ENCODE data around the gene CRKL. TPM values are rescaled to one million over a fixed set of nuclear protein-coding genes. Genes with fewer than 3 reads are reported as not detected.
"Not testable (repeated sequence)": the region's sequence is repeated elsewhere in the genome, so short reads cannot be mapped to it uniquely, and the experiment has no call there.

Gene CRKL
- total RNA-seq, 1 experiment from 2014 or later = 82.7 TPM

DNA sequence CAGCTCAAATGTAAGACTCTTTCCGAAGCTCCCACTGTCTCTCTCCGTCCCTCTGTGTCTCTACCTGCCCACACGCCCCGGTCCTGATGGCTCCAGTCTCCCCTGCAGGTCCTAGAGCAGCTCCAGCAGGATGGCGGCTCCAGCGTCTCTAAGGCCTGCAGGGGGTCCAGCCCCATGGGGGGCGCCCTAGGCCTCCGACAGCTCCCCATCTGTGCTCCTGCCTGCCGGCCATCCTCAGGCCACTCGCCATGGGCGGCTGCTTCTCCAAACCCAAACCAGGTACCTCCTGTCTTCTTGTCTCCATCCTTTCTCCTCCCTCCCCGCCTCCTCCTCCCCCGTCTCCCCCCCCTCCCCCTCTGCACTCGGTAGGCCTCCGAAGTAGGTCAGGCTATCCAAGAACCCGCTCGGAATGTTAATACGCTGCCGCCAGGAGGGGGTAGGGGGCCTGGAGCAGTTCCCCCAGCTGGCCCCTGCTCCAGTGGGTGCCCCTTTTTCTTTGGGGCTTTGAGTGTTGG lies 50.5 kb downstream of the CRKL start:
- Mint-ChIP-seq H3K27ac (ENCODE audit: unreplicated experiment) (no peak overlapping the region), H3K4me3 (ENCODE audit: unreplicated experiment) (no peak overlapping the region), H3K27me3 (ENCODE audit: insufficient read depth, unreplicated experiment) (no peaks in the 10 kb centered on the region), H3K36me3 (ENCODE audit: insufficient read depth, unreplicated experiment) (no peaks in the 10 kb centered on the region), H3K9me3 (ENCODE audit: unreplicated experiment) (no peaks in the 10 kb centered on the region), H3K4me1 (ENCODE audit: low read depth, unreplicated experiment) (no peaks in the 10 kb centered on the region)
- TF ChIP-seq, protein P1, sequence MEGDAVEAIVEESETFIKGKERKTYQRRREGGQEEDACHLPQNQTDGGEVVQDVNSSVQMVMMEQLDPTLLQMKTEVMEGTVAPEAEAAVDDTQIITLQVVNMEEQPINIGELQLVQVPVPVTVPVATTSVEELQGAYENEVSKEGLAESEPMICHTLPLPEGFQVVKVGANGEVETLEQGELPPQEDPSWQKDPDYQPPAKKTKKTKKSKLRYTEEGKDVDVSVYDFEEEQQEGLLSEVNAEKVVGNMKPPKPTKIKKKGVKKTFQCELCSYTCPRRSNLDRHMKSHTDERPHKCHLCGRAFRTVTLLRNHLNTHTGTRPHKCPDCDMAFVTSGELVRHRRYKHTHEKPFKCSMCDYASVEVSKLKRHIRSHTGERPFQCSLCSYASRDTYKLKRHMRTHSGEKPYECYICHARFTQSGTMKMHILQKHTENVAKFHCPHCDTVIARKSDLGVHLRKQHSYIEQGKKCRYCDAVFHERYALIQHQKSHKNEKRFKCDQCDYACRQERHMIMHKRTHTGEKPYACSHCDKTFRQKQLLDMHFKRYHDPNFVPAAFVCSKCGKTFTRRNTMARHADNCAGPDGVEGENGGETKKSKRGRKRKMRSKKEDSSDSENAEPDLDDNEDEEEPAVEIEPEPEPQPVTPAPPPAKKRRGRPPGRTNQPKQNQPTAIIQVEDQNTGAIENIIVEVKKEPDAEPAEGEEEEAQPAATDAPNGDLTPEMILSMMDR (IDR thresholded peaks at IDR 0.05; ENCODE audit: insufficient read depth in 1 of 2, low read depth in 1 of 2, low read length in 1 of 2, severe bottlenecking in 1 of 2, unreplicated experiment in 1 of 2) = no peak
- CTCF ChIA-PET = interaction anchor here (0.6 to 0.9 kb wide), 2 partner anchors 14 to 50 kb away, joined by 3 read pairs; partner anchors contain the start of genes CRKL and LZTR1
- POLR2A ChIA-PET = no interaction called here
- no peaks in the 10 kb centered on the region for H3K9me3 ChIP-seq
- no peaks in the 10 kb centered on the region for H3K4me1 ChIP-seq
- no peaks in the 10 kb centered on the region for H3K36me3 ChIP-seq (ENCODE audit: control insufficient read depth, insufficient read depth, low read length)
- no peak for DNase-seq
- intact Hi-C loops (cut with micrococcal nuclease; ENCODE audit: unreplicated experiment) = no loop called here
- no peak overlapping the region for H3K4me3 ChIP-seq (ENCODE audit: low read depth, low read length)
- no peaks in the 10 kb centered on the region for H3K27me3 ChIP-seq (replicated peaks; ENCODE audit: control insufficient read depth, insufficient read depth, low read length)
- no TSS peak for BruUV-seq (replicated peaks)

GRCh38 chr22:20968281-20968977 lies 51.2 kb downstream of the CRKL start:
- Mint-ChIP-seq H3K4me1 (ENCODE audit: low read depth, unreplicated experiment) (no peaks in the 10 kb centered on the region), H3K9me3 (ENCODE audit: unreplicated experiment) (no peaks in the 10 kb centered on the region)
- TF ChIP-seq, protein P1 (IDR thresholded peaks at IDR 0.05; ENCODE audit: insufficient read depth in 1 of 2, low read depth in 1 of 2, low read length in 1 of 2, severe bottlenecking in 1 of 2, unreplicated experiment in 1 of 2) = no peak

DNA sequence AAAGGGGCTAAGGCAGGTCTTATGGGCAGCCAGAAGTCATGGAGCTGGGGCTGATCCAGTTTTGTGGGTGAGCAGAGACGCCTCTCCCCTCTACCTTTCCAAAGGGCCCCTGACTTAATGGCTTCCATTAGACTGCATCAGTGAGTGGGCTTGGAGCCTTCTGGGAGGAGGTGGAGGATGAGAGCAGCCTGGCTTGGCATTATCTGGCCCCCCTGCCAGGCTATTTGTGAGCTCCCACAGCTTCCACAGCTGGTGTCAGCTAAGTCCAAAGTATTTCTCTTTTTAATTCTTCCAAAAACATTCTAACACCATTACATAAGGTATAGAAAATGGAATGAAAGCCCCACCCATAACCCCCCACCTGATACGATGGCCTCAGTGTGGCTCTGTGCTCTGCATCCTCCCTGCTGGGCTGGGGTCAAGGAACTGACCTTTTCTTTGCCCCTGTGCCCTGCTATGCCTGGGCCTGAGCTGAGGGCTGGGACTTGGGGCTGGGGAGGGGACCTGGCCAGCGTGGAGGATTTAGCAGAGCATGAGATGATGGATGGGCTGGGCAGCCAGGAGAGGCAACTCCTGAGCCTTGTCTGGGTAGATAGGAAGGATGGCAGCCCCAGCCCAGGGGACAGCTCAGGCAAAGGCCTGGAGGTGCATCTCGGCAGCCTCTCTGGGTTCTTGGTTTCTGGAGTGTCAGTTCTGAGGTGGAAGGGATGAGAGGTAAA lies 53.9 kb downstream of the CRKL start:
- BruUV-seq (replicated peaks) = no TSS peak
- Histone ChIP-seq H3K27me3 (replicated peaks; ENCODE audit: control insufficient read depth, insufficient read depth, low read length) (no peaks in the 10 kb centered on the region; the same call in 1 of the 2 replicates), H3K4me1 (no peaks in the 10 kb centered on the region), H3K36me3 (ENCODE audit: control insufficient read depth, insufficient read depth, low read length) (no peaks in the 10 kb centered on the region), H3K4me3 (ENCODE audit: low read depth, low read length) (no peak overlapping the region), H3K9me3 (no peaks in the 10 kb centered on the region)
- Mint-ChIP-seq H3K4me1 (ENCODE audit: low read depth, unreplicated experiment) (no peaks in the 10 kb centered on the region), H3K27me3 (ENCODE audit: insufficient read depth, unreplicated experiment) (no peaks in the 10 kb centered on the region), H3K9me3 (ENCODE audit: unreplicated experiment) (no peaks in the 10 kb centered on the region), H3K36me3 (ENCODE audit: insufficient read depth, unreplicated experiment) (no peaks in the 10 kb centered on the region), H3K27ac (ENCODE audit: unreplicated experiment) (no peak overlapping the region), H3K4me3 (ENCODE audit: unreplicated experiment) (no peak overlapping the region)
- DNase-seq = no peak
- ChIA-PET CTCF (interaction anchor here (2.4 kb wide), 1 partner anchor 11 kb away, joined by 7 read pairs; the partner anchor contains the start of gene LZTR1), POLR2A (no interaction called here)
- intact Hi-C loops (cut with micrococcal nuclease; ENCODE audit: unreplicated experiment) = no loop called here
- TF ChIP-seq, protein P1 (IDR thresholded peaks at IDR 0.05; ENCODE audit: insufficient read depth in 1 of 2, low read depth in 1 of 2, low read length in 1 of 2, severe bottlenecking in 1 of 2, unreplicated experiment in 1 of 2) = no peak

More at GRCh38 chr22:20968281-20968977, 51.2 kb downstream of the CRKL start:
- no peak overlapping the region for H3K4me3 ChIP-seq (ENCODE audit: low read depth, low read length)
- no TSS peak for BruUV-seq (replicated peaks)
- no peak for DNase-seq
- Mint-ChIP-seq H3K4me3 (ENCODE audit: unreplicated experiment) (no peak overlapping the region), H3K27me3 (ENCODE audit: insufficient read depth, unreplicated experiment) (no peaks in the 10 kb centered on the region), H3K36me3 (ENCODE audit: insufficient read depth, unreplicated experiment) (no peaks in the 10 kb centered on the region), H3K27ac (ENCODE audit: unreplicated experiment) (no peak overlapping the region)
- no peaks in the 10 kb centered on the region for H3K27me3 ChIP-seq (replicated peaks; ENCODE audit: control insufficient read depth, insufficient read depth, low read length)
- H3K9me3 ChIP-seq = no peaks in the 10 kb centered on the region
- intact Hi-C loops (cut with micrococcal nuclease; ENCODE audit: unreplicated experiment) = no loop called here
- no peaks in the 10 kb centered on the region for H3K36me3 ChIP-seq (ENCODE audit: control insufficient read depth, insufficient read depth, low read length)
- H3K4me1 ChIP-seq = no peaks in the 10 kb centered on the region
- CTCF ChIA-PET = no interaction called here
- POLR2A ChIA-PET = no interaction called here

DNA sequence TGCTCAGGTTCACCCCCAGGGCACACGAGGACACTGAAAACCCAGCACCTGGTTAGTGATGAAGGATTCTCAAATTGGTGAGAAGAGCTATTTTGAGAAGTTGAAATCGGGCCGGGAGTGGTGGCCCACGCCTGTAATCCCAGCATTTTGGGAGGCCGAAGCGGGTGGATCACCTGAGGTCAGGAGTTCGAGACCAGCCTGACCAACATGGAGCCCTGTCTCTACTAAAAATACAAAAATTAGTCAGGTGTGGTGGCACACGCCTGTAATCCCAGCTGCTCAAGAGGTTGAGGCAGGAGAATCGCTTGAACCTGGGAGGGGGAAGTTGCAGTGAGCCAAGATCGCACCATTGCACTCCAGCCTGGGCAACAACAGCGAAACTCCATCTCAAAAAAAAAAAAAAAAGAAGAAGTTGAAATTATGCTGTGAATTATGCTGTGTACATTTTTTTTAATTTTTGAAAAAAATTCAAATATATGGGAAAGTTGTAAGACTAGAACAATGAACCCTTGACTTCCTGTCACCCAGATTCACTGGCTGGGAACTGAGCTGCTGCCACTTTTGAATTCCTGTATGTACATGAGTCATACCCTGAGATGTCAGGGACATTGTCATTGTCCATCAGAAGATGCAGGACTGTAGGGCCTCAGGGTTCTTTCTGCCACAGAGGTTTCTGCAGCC lies 54.9 kb downstream of the CRKL start:
- H3K27me3 ChIP-seq (replicated peaks; ENCODE audit: control insufficient read depth, insufficient read depth, low read length); DNase-seq; intact Hi-C loops (cut with micrococcal nuclease; ENCODE audit: unreplicated experiment); H3K9me3 ChIP-seq; H3K4me3 Mint-ChIP-seq (ENCODE audit: unreplicated experiment); H3K36me3 ChIP-seq (ENCODE audit: control insufficient read depth, insufficient read depth, low read length); H3K4me1 Mint-ChIP-seq (ENCODE audit: low read depth, unreplicated experiment); H3K27ac Mint-ChIP-seq (ENCODE audit: unreplicated experiment); H3K27me3 Mint-ChIP-seq (ENCODE audit: insufficient read depth, unreplicated experiment); H3K36me3 Mint-ChIP-seq (ENCODE audit: insufficient read depth, unreplicated experiment); BruUV-seq (replicated peaks); H3K4me3 ChIP-seq (ENCODE audit: low read depth, low read length); H3K4me1 ChIP-seq; H3K9me3 Mint-ChIP-seq (ENCODE audit: unreplicated experiment): not testable (repeated sequence)
- CTCF ChIA-PET = interaction anchor here (0.7 to 1.2 kb wide), 2 partner anchors 10 to 103 kb away, joined by 3 to 5 read pairs; partner anchors contain the start of gene LZTR1
- POLR2A ChIA-PET = interaction anchor here (1.3 kb wide), 1 partner anchor 10 kb away, joined by 4 read pairs; the partner anchor contains the start of gene LZTR1
